Measurements from ENCODE around the gene KLRB1. TPM values are rescaled to one million over a fixed set of nuclear protein-coding genes. Genes with fewer than 3 reads are reported as not detected.
"Not testable (repeated sequence)": the region's sequence is repeated elsewhere in the genome, so short reads cannot be mapped to it uniquely, and the experiment has no call there.

KLRB1 gene
- not detected in 2 replicates for total RNA-seq

- DNase-seq (ENCODE audit: low read depth in 2 of 2), result no peak
Observed at GRCh38 chr12:9607716-9608115, at the start of gene KLRB1. Gene KLRB1 (minus strand): TSS chr12:9607916. CDS start chr12:9607839, 77 bp downstream.

GRCh38 chr12:9651265-9651729 is 43.6 kb upstream of the KLRB1 start:
- peak; percentile 4 to 90 for DNase-seq (ENCODE audit: low read depth in 2 of 2)

GRCh38 chr12:9650151-9650576 is 42.4 kb upstream of the KLRB1 start:
- peak; percentile 9 to 47 for DNase-seq (ENCODE audit: low read depth in 2 of 2)

- DNase-seq (ENCODE audit: low read depth in 2 of 2), result peak; percentile 3 to 10
Observed at GRCh38 chr12:9649532-9649940, 41.8 kb upstream of the KLRB1 start.

- DNase-seq (ENCODE audit: low read depth in 2 of 2), result peak; percentile 4 to 31
Observed at GRCh38 chr12:9648701-9649531, 41.2 kb upstream of the KLRB1 start.

GRCh38 chr12:9647825-9648700 is 40.3 kb upstream of the KLRB1 start:
- DNase-seq (ENCODE audit: low read depth in 2 of 2), result peak; percentile 67 to 68

- peak; percentile 7 to 42 for DNase-seq (ENCODE audit: low read depth in 2 of 2)
Observed at GRCh38 chr12:9646794-9647781, 39.4 kb upstream of the KLRB1 start.

GRCh38 chr12:9644985-9645551 is 37.4 kb upstream of the KLRB1 start:
- DNase-seq (ENCODE audit: low read depth in 2 of 2), result not testable (repeated sequence)

- DNase-seq (ENCODE audit: low read depth in 2 of 2), result no peak
Observed at GRCh38 chr12:9643266-9643660, 35.5 kb upstream of the KLRB1 start.

GRCh38 chr12:9642606-9643265 is 35.0 kb upstream of the KLRB1 start:
- no peak for DNase-seq (ENCODE audit: low read depth in 2 of 2)

- no peak for DNase-seq (ENCODE audit: low read depth in 2 of 2)
Observed at GRCh38 chr12:9640024-9640423, 32.3 kb upstream of the KLRB1 start.

- DNase-seq (ENCODE audit: low read depth in 2 of 2), result no peak
Observed at GRCh38 chr12:9636851-9637206, 29.1 kb upstream of the KLRB1 start.

- DNase-seq (ENCODE audit: low read depth in 2 of 2), result no peak
Observed at GRCh38 chr12:9636150-9636850, 28.6 kb upstream of the KLRB1 start.

GRCh38 chr12:9634969-9635754 is 27.4 kb upstream of the KLRB1 start:
- DNase-seq (ENCODE audit: low read depth in 2 of 2), result no peak

- peak; percentile 70 to 78 for DNase-seq (ENCODE audit: low read depth in 2 of 2)
Observed at GRCh38 chr12:9634177-9634803, 26.6 kb upstream of the KLRB1 start.

- no peak for DNase-seq (ENCODE audit: low read depth in 2 of 2)
Observed at GRCh38 chr12:9632766-9633165, 25.1 kb upstream of the KLRB1 start.

GRCh38 chr12:9626821-9627220 is 19.1 kb upstream of the KLRB1 start:
- no peak for DNase-seq (ENCODE audit: low read depth in 2 of 2)

- DNase-seq (ENCODE audit: low read depth in 2 of 2), result no peak
Observed at GRCh38 chr12:9626291-9626690, 18.6 kb upstream of the KLRB1 start.

Measured in lung microvascular endothelial cell (primary cell).